Spleen (tissue), 11 donors: ENCODE results near the gene CKM. TPM values are rescaled to one million over a fixed set of nuclear protein-coding genes. Genes with fewer than 3 reads are reported as not detected.

Source experiments
- DNase-seq: peaks from one replicate; pipeline ENCODE4 v3.0.0-alpha.2; 2020
- H3K27ac ChIP-seq, 8 donors: fragments of 200-600 bp; sonication (generic) in 7 of 8; 1 replicate in 4 of 8; 2 replicates in 4 of 8; pipeline versions ENCODE4 v1.5.0 to v1.8.0; 2016 to 2021; ENCODE audit warnings: inconsistent platforms in 4 of 8, mild to moderate bottlenecking in 4 of 8, moderate library complexity in 1 of 8
- H3K27me3 ChIP-seq, 7 donors: fragments of 200-600 bp; sonication (generic) in 6 of 7; replicated peaks in 1 of 7; 1 replicate in 4 of 7; 2 replicates in 3 of 7; pipeline versions ENCODE4 v1.5.0 to v1.8.0; 2016 to 2021; ENCODE audit warnings: inconsistent platforms in 3 of 7, mild to moderate bottlenecking in 1 of 7
- H3K36me3 ChIP-seq, 6 donors: fragments of 200-600 bp; sonication (generic) in 5 of 6; 1 replicate in 4 of 6; 2 replicates in 2 of 6; pipeline versions ENCODE4 v1.5.0 to v1.8.0; 2016 to 2021; ENCODE audit warnings: inconsistent platforms in 2 of 6
- H3K4me1 ChIP-seq, 6 donors: fragments of 200-600 bp; sonication (generic) in 5 of 6; 1 replicate in 3 of 6; 2 replicates in 3 of 6; pipeline versions ENCODE4 v1.5.0 to v1.8.0; 2016 to 2021; ENCODE audit warnings: inconsistent platforms in 3 of 6
- H3K4me3 ChIP-seq, 8 donors: fragments of 200-600 bp; sonication (generic) in 7 of 8; 1 replicate in 4 of 8; 2 replicates in 4 of 8; pipeline versions ENCODE4 v1.5.0 to v1.8.0; 2016 to 2021; ENCODE audit warnings: inconsistent platforms in 4 of 8, mild to moderate bottlenecking in 4 of 8, moderate library complexity in 2 of 8
- H3K9me3 ChIP-seq, 8 donors: fragments of 200-600 bp; sonication (generic) in 7 of 8; 1 replicate in 4 of 8; 2 replicates in 4 of 8; pipeline versions ENCODE4 v1.5.0 to v1.8.0; 2016 to 2021; ENCODE audit warnings: inconsistent platforms in 4 of 8
- CTCF ChIP-seq, 11 experiments: fragments of 200-600 bp in 7 of 11; fragments of 450-650 bp in 4 of 11; sonication (generic) in 4 of 11; IDR thresholded peaks in 8 of 11; conservative IDR thresholded peaks in 3 of 11; 1 replicate in 7 of 11; 2 replicates in 4 of 11; pipeline versions ENCODE4 v1.4.0 to v1.8.0; 2016 to 2021; ENCODE audit warnings: antibody characterized with exemption in 11 of 11, inconsistent platforms in 4 of 11, mild to moderate bottlenecking in 1 of 11
- POLR2A ChIP-seq, 3 donors: fragments of 450-650 bp; IDR thresholded peaks; one replicate each; pipeline ENCODE4 v1.5.1; 2017; ENCODE audit warnings: antibody characterized with exemption in 3 of 3, mild to moderate bottlenecking in 1 of 3
- POLR2AphosphoS5 ChIP-seq, 3 donors: sonication (generic); formaldehyde crosslinking; IDR thresholded peaks; one replicate each; pipeline ENCODE4 v1.5.1; 2017; ENCODE audit warnings: antibody characterized with exemption in 3 of 3
- WGBS, 5 donors: extraction: QIAGEN DNeasy Blood & Tissue Kit in 3 of 5; methylation state at CpG; one replicate each; pipeline versions ENCODE4 v1.1.5 to v1.1.7; 2013 to 2018; 5-methylcytosine and 5-hydroxymethylcytosine counted together
- intact Hi-C: fragments of 100-400 bp; cut with DNase I; formaldehyde crosslinking; loops from one replicate; pipeline ENCODE4 v1.15.0; 2023; ENCODE audit warnings: low total_unique reads
- polyA plus RNA-seq, 3 donors: library from polyadenylated mRNA; stranded (reverse); fragments of 200-250 nt; gene quantifications; one replicate each; pipeline ENCODE4 v1.2.1, GENCODE V29; 2013
- total RNA-seq, 7 donors: library from RNA; depleted of rRNA in 3 of 7; stranded (reverse); fragments of >200 nt in 3 of 7; fragmentation: NEBNext Ultra II Directional in 4 of 7; extraction: Animal tissue kit (Norgen Biotek cat#: 25700) in 4 of 7; gene quantifications; one replicate each; pipeline versions ENCODE4 v1.1.0 to v1.2.1, GENCODE V29; 2016 to 2021
- donor health status: healthy with polysubstance abuse.
- donor health status: DM: no; HTN: no; CAD: no; lungs with moderate emphysema.
- donor health status: DM: no; HTN: no; CAD: no.
- donor health status: Bipolar disorder and iron deficiency.
- donor health status: healthy.
- donor health status: DM: no; HTN: no; CAD: no.
- donor health status: DM: yes; HTN: yes; CAD: no.

The CKM gene
- total and polyA plus RNA-seq, 10 donors: 0.29 to 4.4 (median 0.62) TPM; not detected in 6

GRCh38 chr19:45276284-45276687, 46.4 kb downstream of the CKM start:
- Histone ChIP-seq H3K36me3 (peaks cover 6 to 99% (median 58%) of the 10 kb centered on the region in 6 donors), H3K27ac (no peak overlapping the region), H3K4me3 (no peak overlapping the region), H3K27me3 (no peaks in the 10 kb centered on the region), H3K9me3 (no peaks in the 10 kb centered on the region), H3K4me1 (peaks cover 0 to 9% (median 0%) of the 10 kb centered on the region in 6 donors)
- WGBS, 5 donors: 84 to 89% (median 87%) methylated on average over 5 to 7 of the region's 7 CpGs
- no peak for TF ChIP-seq POLR2A (IDR thresholded peaks at IDR 0.05)
- no peak for TF ChIP-seq CTCF (IDR thresholded peaks at IDR 0.05 in 8 of 11, conservative IDR thresholded peaks at IDR 0.05 in 3 of 11)
- no peak for TF ChIP-seq POLR2AphosphoS5 (IDR thresholded peaks at IDR 0.05)
- intact Hi-C loops: no loop called here
- DNase-seq: no peak

- Histone ChIP-seq H3K27ac (no peak overlapping the region), H3K9me3 (no peaks in the 10 kb centered on the region), H3K27me3 (no peaks in the 10 kb centered on the region), H3K4me3 (no peak overlapping the region), H3K4me1 (peaks cover 0 to 9% (median 0%) of the 10 kb centered on the region in 6 donors), H3K36me3 (peaks cover 6 to 99% (median 59%) of the 10 kb centered on the region in 6 donors)
- intact Hi-C loops: no loop called here
- TF ChIP-seq POLR2A (IDR thresholded peaks at IDR 0.05) (no peak), POLR2AphosphoS5 (IDR thresholded peaks at IDR 0.05) (peak in 1 of 3 donors; percentile 19)
- DNase-seq: no peak
- WGBS, 5 donors: 76 to 88% (median 86%) methylated on average over 11 to 12 of the region's 12 CpGs
These were observed 47.2 kb downstream of the CKM start for GRCh38 chr19:45275370-45275971.

- DNase-seq: no peak
- 86 to 91% (median 90%) methylated on average over 14 of the region's 14 CpGs for WGBS, 5 donors
These were observed 49.2 kb downstream of the CKM start for GRCh38 chr19:45273521-45273855.

GRCh38 chr19:45271735-45272108, 51.0 kb downstream of the CKM start:
- H3K9me3 ChIP-seq: no peaks in the 10 kb centered on the region
- H3K4me3 ChIP-seq: no peak overlapping the region
- no peak for TF ChIP-seq POLR2A (IDR thresholded peaks at IDR 0.05)
- TF ChIP-seq POLR2AphosphoS5 (IDR thresholded peaks at IDR 0.05): no peak
- no peak for TF ChIP-seq CTCF (IDR thresholded peaks at IDR 0.05 in 8 of 11, conservative IDR thresholded peaks at IDR 0.05 in 3 of 11)
- H3K36me3 ChIP-seq: peaks cover 0 to 99% (median 49%) of the 10 kb centered on the region in 6 donors
- DNase-seq: no peak
- no peaks in the 10 kb centered on the region for H3K27me3 ChIP-seq
- intact Hi-C loops: no loop called here
- WGBS, 5 donors: 76 to 84% (median 80%) methylated on average over 7 of the region's 7 CpGs
- peaks cover 0 to 9% (median 0%) of the 10 kb centered on the region in 6 donors for H3K4me1 ChIP-seq
- no peak overlapping the region for H3K27ac ChIP-seq

More at GRCh38 chr19:45273521-45273855, 49.2 kb downstream of the CKM start:
- intact Hi-C loops: no loop called here
- Histone ChIP-seq H3K4me3 (no peak overlapping the region), H3K9me3 (no peaks in the 10 kb centered on the region), H3K36me3 (peaks cover 0 to 99% (median 53%) of the 10 kb centered on the region in 6 donors), H3K4me1 (peaks cover 0 to 9% (median 0%) of the 10 kb centered on the region in 6 donors), H3K27ac (no peak overlapping the region), H3K27me3 (no peaks in the 10 kb centered on the region)
- no peak for TF ChIP-seq CTCF (IDR thresholded peaks at IDR 0.05 in 8 of 11, conservative IDR thresholded peaks at IDR 0.05 in 3 of 11)
- no peak for TF ChIP-seq POLR2AphosphoS5 (IDR thresholded peaks at IDR 0.05)
- TF ChIP-seq POLR2A (IDR thresholded peaks at IDR 0.05): no peak
